Activated naive CD4-positive, alpha-beta T cell treated with anti-CD3 and anti-CD28 coated beads for 36 hours (primary cell): ENCODE results near the gene FKRP. TPM values are rescaled to one million over a fixed set of nuclear protein-coding genes. Genes with fewer than 3 reads are reported as not detected.
"Not testable (repeated sequence)": the region's sequence is repeated elsewhere in the genome, so short reads cannot be mapped to it uniquely, and the experiment has no call there.

Experiments
- CTCF ChIA-PET: fragments of 350-600 bp; sonication (Branson Sonifier 250); formaldehyde crosslinking; loops from one replicate; lab custom pipeline; 2021; ENCODE audit warnings: antibody characterized with exemption; lab: Charles Lee
- DNase-seq: peaks from one replicate; pipeline ENCODE4 v3.0.0-alpha.2; 2020
- H3K27ac Mint-ChIP-seq: one replicate; pipeline ENCODE4 v1.8.0; 2021; ENCODE audit warnings: mild to moderate bottlenecking, mixed read lengths
- H3K27me3 Mint-ChIP-seq: one replicate; pipeline ENCODE4 v1.8.0; 2021; ENCODE audit warnings: low read depth, mixed read lengths
- H3K36me3 Mint-ChIP-seq: one replicate; pipeline ENCODE4 v1.8.0; 2021; ENCODE audit warnings: low read depth, mixed read lengths
- H3K4me1 Mint-ChIP-seq: one replicate; pipeline ENCODE4 v1.8.0; 2021; ENCODE audit warnings: low read depth, mixed read lengths
- H3K4me3 Mint-ChIP-seq: one replicate; pipeline ENCODE4 v1.8.0; 2021; ENCODE audit warnings: mild to moderate bottlenecking, moderate library complexity, mixed read lengths
- H3K9me3 Mint-ChIP-seq: one replicate; pipeline ENCODE4 v1.8.0; 2021; ENCODE audit warnings: mixed read lengths
- intact Hi-C: fragments of 100-400 bp; cut with micrococcal nuclease; formaldehyde crosslinking; loops from one replicate; pipeline ENCODE4 v1.15.1; 2023
- microRNA-seq: library from miRNA; unstranded; fragments of <30 nt; microRNA quantifications from one replicate; pipeline ENCODE4 v1.2.0, GENCODE V29; 2022; ENCODE audit warnings: borderline microRNAs expressed, borderline replicate concordance
- total RNA-seq, 2 experiments: library from RNA; stranded (reverse); gene quantifications; one replicate each; pipeline ENCODE4 v1.2.3, GENCODE V29; 2021

FKRP gene
- total RNA-seq, 2 experiments from 2014 or later = 8.8 to 9.0 TPM

DNA sequence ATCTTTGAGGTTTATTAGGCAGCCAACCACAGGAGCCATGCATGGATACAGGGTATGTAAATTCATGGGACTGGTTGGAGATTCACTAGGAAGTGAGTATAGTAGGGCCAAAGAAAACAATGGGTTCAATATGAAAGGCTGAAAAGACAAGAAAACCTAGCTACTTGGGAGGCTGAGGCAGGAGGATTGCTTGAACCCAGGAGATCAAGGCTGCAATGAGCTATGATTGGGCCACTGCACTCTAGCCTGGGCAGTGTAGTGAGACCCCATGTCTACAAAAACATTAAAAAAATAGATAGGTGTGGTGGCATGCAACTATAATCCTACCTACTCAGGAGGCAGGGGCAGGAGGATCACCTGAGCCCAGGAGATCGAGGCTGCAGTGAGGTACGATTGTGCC lies 52.9 kb downstream of the FKRP start:
- no peaks in the 10 kb centered on the region for H3K9me3 Mint-ChIP-seq
- H3K4me3 Mint-ChIP-seq = no peak overlapping the region
- H3K27me3 Mint-ChIP-seq = no peaks in the 10 kb centered on the region
- intact Hi-C loops = no loop called here
- H3K27ac Mint-ChIP-seq = no peak overlapping the region
- DNase-seq = no peak
- H3K36me3 Mint-ChIP-seq = no peaks in the 10 kb centered on the region
- no peaks in the 10 kb centered on the region for H3K4me1 Mint-ChIP-seq
- CTCF ChIA-PET = interaction anchor here (0.7 kb wide), 1 partner anchor 68 kb away, joined by 3 read pairs; no protein-coding TSS in a partner anchor

DNA sequence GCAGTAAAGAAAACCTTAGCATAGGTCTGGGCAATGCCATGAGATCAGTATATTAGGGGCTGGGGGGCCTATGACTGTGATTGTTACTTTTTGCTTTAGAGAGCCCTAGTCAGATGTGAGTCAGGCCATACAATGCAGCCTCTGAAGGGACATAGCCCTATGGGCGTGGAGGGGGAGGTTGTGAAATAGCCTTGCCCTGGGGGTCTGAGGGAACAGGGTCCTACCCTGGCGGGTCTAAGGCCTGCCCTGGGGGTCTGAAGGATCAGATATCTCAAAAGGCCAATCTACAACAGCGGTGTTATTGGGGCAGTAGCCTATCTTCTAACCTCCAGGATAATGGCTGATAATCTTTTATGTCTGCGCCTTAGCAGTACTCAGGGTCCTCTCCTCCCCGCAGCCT lies 56.3 kb downstream of the FKRP start:
- H3K36me3 Mint-ChIP-seq = no peaks in the 10 kb centered on the region
- no peaks in the 10 kb centered on the region for H3K27me3 Mint-ChIP-seq
- H3K4me1 Mint-ChIP-seq = no peaks in the 10 kb centered on the region
- H3K9me3 Mint-ChIP-seq = no peaks in the 10 kb centered on the region
- no peak overlapping the region for H3K4me3 Mint-ChIP-seq
- intact Hi-C loops = no loop called here
- CTCF ChIA-PET = interaction anchor here (0.6 to 0.7 kb wide), 2 partner anchors 8 to 80 kb away, joined by 3 to 4 read pairs; no protein-coding TSS in a partner anchor
- no peak for DNase-seq
- no peak overlapping the region for H3K27ac Mint-ChIP-seq

DNA sequence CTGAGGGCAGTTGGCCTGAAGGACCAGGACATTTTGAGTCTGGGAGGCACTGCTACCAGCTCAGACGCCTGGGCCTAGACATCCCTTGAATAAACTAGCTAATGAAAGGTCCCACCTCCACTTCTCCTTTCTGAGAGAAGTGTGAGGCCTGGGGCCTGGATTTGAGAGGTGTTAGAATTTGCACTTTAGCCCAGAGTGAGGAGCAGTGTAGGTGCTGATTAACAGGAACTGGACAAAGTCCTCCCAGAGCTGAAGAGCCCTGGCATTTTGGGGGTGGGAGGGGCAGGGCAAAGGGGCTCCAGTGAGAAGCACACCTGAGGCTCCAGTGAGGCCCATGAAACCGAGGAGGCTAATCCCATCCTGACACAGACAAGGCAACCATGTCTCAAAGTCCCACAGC lies 57.7 kb downstream of the FKRP start:
- H3K36me3 Mint-ChIP-seq = no peaks in the 10 kb centered on the region
- H3K27ac Mint-ChIP-seq = no peak overlapping the region
- DNase-seq = no peak
- H3K9me3 Mint-ChIP-seq = no peaks in the 10 kb centered on the region
- H3K4me1 Mint-ChIP-seq = no peaks in the 10 kb centered on the region
- no peak overlapping the region for H3K4me3 Mint-ChIP-seq
- CTCF ChIA-PET = interaction anchor here (2.1 kb wide), 1 partner anchor 36 kb away, joined by 8 read pairs; no protein-coding TSS in a partner anchor
- no peaks in the 10 kb centered on the region for H3K27me3 Mint-ChIP-seq
- intact Hi-C loops = no loop called here

- CTCF ChIA-PET = interaction anchor here (1.0 to 2.1 kb wide), 2 partner anchors 30 to 37 kb away, joined by 3 to 8 read pairs; no protein-coding TSS in a partner anchor
- H3K36me3 Mint-ChIP-seq, H3K4me3 Mint-ChIP-seq, H3K27ac Mint-ChIP-seq, DNase-seq, H3K27me3 Mint-ChIP-seq, H3K4me1 Mint-ChIP-seq, intact Hi-C loops, H3K9me3 Mint-ChIP-seq: not testable (repeated sequence)
Measured at GRCh38 chr19:46804432-46804831, 58.6 kb downstream of the FKRP start.

- Mint-ChIP-seq H3K27me3 (no peaks in the 10 kb centered on the region), H3K27ac (no peak overlapping the region), H3K4me3 (no peak overlapping the region), H3K9me3 (no peaks in the 10 kb centered on the region), H3K4me1 (no peaks in the 10 kb centered on the region), H3K36me3 (no peaks in the 10 kb centered on the region)
- DNase-seq = no peak
- intact Hi-C loops = no loop called here
- CTCF ChIA-PET = no interaction called here
Measured at GRCh38 chr19:46806656-46807055, 60.8 kb downstream of the FKRP start.

Small RNAs within 50 kb of the gene (microRNA-seq; reads per million reads assigned to microRNA genes)
- gene MIR320E = not detected

Other genes with a start within 250 kb of the FKRP start
- 100 to 1,000 TPM; 482 to 500 TPM for gene CALM3, start 144.7 kb upstream of the FKRP start, total RNA-seq
- gene PTGIR, start 121.0 kb upstream of the FKRP start, total RNA-seq = 10 to 100 TPM; 16.3 to 17.2 TPM
- gene GNG8, start 109.9 kb upstream of the FKRP start, total RNA-seq = 1 to 10 TPM; 7.1 to 8.1 TPM
- gene DACT3, start 84.9 kb upstream of the FKRP start, total RNA-seq = 1 to 10 TPM; 2.4 to 3.0 TPM
- gene PRKD2, start 28.9 kb upstream of the FKRP start, total RNA-seq = 10 to 100 TPM; 62.2 to 62.3 TPM
- gene STRN4, start 393 bp downstream of the FKRP start, total RNA-seq = 10 to 100 TPM; 59.2 to 63.2 TPM
- gene SLC1A5, start 42.5 kb downstream of the FKRP start, total RNA-seq = 100 to 1,000 TPM; 139 TPM
- 100 to 1,000 TPM; 112 to 118 TPM for gene AP2S1, start 104.8 kb downstream of the FKRP start, total RNA-seq
- 1 to 10 TPM; 8.9 TPM for gene ARHGAP35, start 114.9 kb downstream of the FKRP start, total RNA-seq